ENCODE data around the gene FBXL3.

FBXL3 gene

GRCh38 chr13:76991796-76992547, 35.0 kb downstream of the FBXL3 start, which contains the start of gene CLN5:
Gene CLN5 (plus strand): TSS chr13:76992081. CDS start chr13:76992099, 18 bp downstream.
- peak within 1 kb of the TSS; percentile 99 for H3K27ac Mint-ChIP-seq
- peaks cover 24% of the 10 kb centered on the region for H3K4me1 Mint-ChIP-seq (ENCODE audit: low read depth)
- peaks cover 32% of the 10 kb centered on the region for H3K36me3 Mint-ChIP-seq (ENCODE audit: low read depth)
- intact Hi-C loops (cut with micrococcal nuclease), result loop anchor here (2.0 to 5.0 kb wide), 2 partner anchors 35 to 1120 kb away; partner anchors contain the start of gene FBXL3
- no peaks in the 10 kb centered on the region for H3K27me3 Mint-ChIP-seq
- peak within 1 kb of the TSS; percentile 99 for H3K4me3 Mint-ChIP-seq
- no peaks in the 10 kb centered on the region for H3K9me3 Mint-ChIP-seq

- Mint-ChIP-seq H3K27ac (peak overlapping the region; percentile 99), H3K27me3 (no peaks in the 10 kb centered on the region), H3K4me1 (ENCODE audit: low read depth) (peaks cover 24% of the 10 kb centered on the region), H3K4me3 (peak overlapping the region; percentile 99), H3K36me3 (ENCODE audit: low read depth) (peaks cover 26% of the 10 kb centered on the region), H3K9me3 (no peaks in the 10 kb centered on the region)
- intact Hi-C loops (cut with micrococcal nuclease), result loop anchor here (5.0 kb wide), 1 partner anchor 1119 kb away; no protein-coding TSS in a partner anchor
These were observed 35.5 kb downstream of the FBXL3 start for GRCh38 chr13:76991432-76991795.

- no peak overlapping the region for H3K4me3 Mint-ChIP-seq
- peaks cover 5% of the 10 kb centered on the region for H3K4me1 Mint-ChIP-seq (ENCODE audit: low read depth)
- H3K9me3 Mint-ChIP-seq, result no peaks in the 10 kb centered on the region
- intact Hi-C loops (cut with micrococcal nuclease), result loop anchor here (5.0 to 10.0 kb wide), 2 partner anchors 81 to 159 kb away; no protein-coding TSS in a partner anchor
- H3K27me3 Mint-ChIP-seq, result peaks cover 17% of the 10 kb centered on the region
- H3K27ac Mint-ChIP-seq, result no peak overlapping the region
- no peaks in the 10 kb centered on the region for H3K36me3 Mint-ChIP-seq (ENCODE audit: low read depth)
These were observed 43.3 kb downstream of the FBXL3 start for GRCh38 chr13:76983676-76984075.

GRCh38 chr13:76982061-76982460, 44.9 kb downstream of the FBXL3 start:
- intact Hi-C loops (cut with micrococcal nuclease), result loop anchor here (5.0 to 10.0 kb wide), 2 partner anchors 80 to 157 kb away; no protein-coding TSS in a partner anchor

GRCh38 chr13:76980075-76980718, 46.8 kb downstream of the FBXL3 start:
- H3K36me3 Mint-ChIP-seq (ENCODE audit: low read depth), result no peaks in the 10 kb centered on the region
- H3K27ac Mint-ChIP-seq, result no peak overlapping the region
- H3K4me3 Mint-ChIP-seq, result peak overlapping the region; percentile 40
- intact Hi-C loops (cut with micrococcal nuclease), result loop anchor here (5.0 to 10.0 kb wide), 2 partner anchors 78 to 155 kb away; no protein-coding TSS in a partner anchor
- H3K27me3 Mint-ChIP-seq, result peaks cover 33% of the 10 kb centered on the region
- H3K9me3 Mint-ChIP-seq, result no peaks in the 10 kb centered on the region
- H3K4me1 Mint-ChIP-seq (ENCODE audit: low read depth), result peaks cover 5% of the 10 kb centered on the region

More at GRCh38 chr13:76982061-76982460, 44.9 kb downstream of the FBXL3 start:
- no peak overlapping the region for H3K4me3 Mint-ChIP-seq
- H3K4me1 Mint-ChIP-seq (ENCODE audit: low read depth), result peaks cover 5% of the 10 kb centered on the region
- no peak overlapping the region for H3K27ac Mint-ChIP-seq
- H3K36me3 Mint-ChIP-seq (ENCODE audit: low read depth), result no peaks in the 10 kb centered on the region
- peaks cover 24% of the 10 kb centered on the region for H3K27me3 Mint-ChIP-seq
- no peaks in the 10 kb centered on the region for H3K9me3 Mint-ChIP-seq

- intact Hi-C loops (cut with micrococcal nuclease), result loop anchor here (10.0 kb wide), 1 partner anchor 502 kb away; no protein-coding TSS in a partner anchor
- Mint-ChIP-seq H3K4me3 (no peak overlapping the region), H3K9me3 (no peaks in the 10 kb centered on the region), H3K27ac (no peak overlapping the region), H3K36me3 (ENCODE audit: low read depth) (no peaks in the 10 kb centered on the region), H3K27me3 (peaks cover 47% of the 10 kb centered on the region), H3K4me1 (ENCODE audit: low read depth) (peaks cover 10% of the 10 kb centered on the region)
These were observed 50.0 kb downstream of the FBXL3 start for GRCh38 chr13:76976929-76977328.

GRCh38 chr13:76976490-76976889, 50.5 kb downstream of the FBXL3 start:
- Mint-ChIP-seq H3K27ac (no peak overlapping the region), H3K9me3 (no peaks in the 10 kb centered on the region), H3K36me3 (ENCODE audit: low read depth) (no peaks in the 10 kb centered on the region), H3K4me1 (ENCODE audit: low read depth) (peaks cover 10% of the 10 kb centered on the region), H3K27me3 (peaks cover 45% of the 10 kb centered on the region), H3K4me3 (no peak overlapping the region)
- intact Hi-C loops (cut with micrococcal nuclease), result loop anchor here (10.0 kb wide), 1 partner anchor 502 kb away; no protein-coding TSS in a partner anchor

GRCh38 chr13:76975863-76976262, 51.1 kb downstream of the FBXL3 start:
- no peak overlapping the region for H3K27ac Mint-ChIP-seq
- peaks cover 41% of the 10 kb centered on the region for H3K27me3 Mint-ChIP-seq
- no peak overlapping the region for H3K4me3 Mint-ChIP-seq
- peaks cover 10% of the 10 kb centered on the region for H3K4me1 Mint-ChIP-seq (ENCODE audit: low read depth)
- intact Hi-C loops (cut with micrococcal nuclease), result loop anchor here (10.0 kb wide), 1 partner anchor 501 kb away; no protein-coding TSS in a partner anchor
- H3K9me3 Mint-ChIP-seq, result no peaks in the 10 kb centered on the region
- H3K36me3 Mint-ChIP-seq (ENCODE audit: low read depth), result no peaks in the 10 kb centered on the region

GRCh38 chr13:76974618-76974975, 52.4 kb downstream of the FBXL3 start:
- Mint-ChIP-seq H3K27ac (no peak overlapping the region), H3K4me3 (no peak overlapping the region), H3K27me3 (peaks cover 40% of the 10 kb centered on the region), H3K4me1 (ENCODE audit: low read depth) (peaks cover 10% of the 10 kb centered on the region), H3K36me3 (ENCODE audit: low read depth) (no peaks in the 10 kb centered on the region), H3K9me3 (no peaks in the 10 kb centered on the region)
- intact Hi-C loops (cut with micrococcal nuclease), result loop anchor here (10.0 kb wide), 1 partner anchor 500 kb away; no protein-coding TSS in a partner anchor

GRCh38 chr13:76973920-76974617, 52.9 kb downstream of the FBXL3 start:
- intact Hi-C loops (cut with micrococcal nuclease), result loop anchor here (10.0 kb wide), 1 partner anchor 499 kb away; no protein-coding TSS in a partner anchor
- Mint-ChIP-seq H3K9me3 (no peaks in the 10 kb centered on the region), H3K27ac (no peak overlapping the region), H3K4me1 (ENCODE audit: low read depth) (peaks cover 10% of the 10 kb centered on the region), H3K4me3 (no peak overlapping the region), H3K36me3 (ENCODE audit: low read depth) (no peaks in the 10 kb centered on the region), H3K27me3 (peaks cover 37% of the 10 kb centered on the region)

GRCh38 chr13:76971851-76972829, 54.8 kb downstream of the FBXL3 start:
- Mint-ChIP-seq H3K9me3 (no peaks in the 10 kb centered on the region), H3K4me1 (ENCODE audit: low read depth) (peaks cover 10% of the 10 kb centered on the region), H3K27me3 (peaks cover 36% of the 10 kb centered on the region), H3K4me3 (no peak overlapping the region), H3K27ac (no peak overlapping the region), H3K36me3 (ENCODE audit: low read depth) (no peaks in the 10 kb centered on the region)
- intact Hi-C loops (cut with micrococcal nuclease), result loop anchor here (10.0 kb wide), 1 partner anchor 497 kb away; no protein-coding TSS in a partner anchor

- Mint-ChIP-seq H3K36me3 (ENCODE audit: low read depth) (no peaks in the 10 kb centered on the region), H3K4me3 (no peak overlapping the region), H3K27ac (no peak overlapping the region), H3K9me3 (no peaks in the 10 kb centered on the region), H3K27me3 (peaks cover 31% of the 10 kb centered on the region), H3K4me1 (ENCODE audit: low read depth) (peaks cover 10% of the 10 kb centered on the region)
- intact Hi-C loops (cut with micrococcal nuclease), result loop anchor here (10.0 kb wide), 1 partner anchor 496 kb away; no protein-coding TSS in a partner anchor
These were observed 55.7 kb downstream of the FBXL3 start for GRCh38 chr13:76971215-76971614.

Data from dendritic cell treated with granulocyte-macrophage colony-stimulating factor and Interleukin-4, amounts not matched to agents 40 ng/mL and 50 ng/mL, for 4 days (primary cell).